ENCODE results near the gene ELMOD3.

DNA sequence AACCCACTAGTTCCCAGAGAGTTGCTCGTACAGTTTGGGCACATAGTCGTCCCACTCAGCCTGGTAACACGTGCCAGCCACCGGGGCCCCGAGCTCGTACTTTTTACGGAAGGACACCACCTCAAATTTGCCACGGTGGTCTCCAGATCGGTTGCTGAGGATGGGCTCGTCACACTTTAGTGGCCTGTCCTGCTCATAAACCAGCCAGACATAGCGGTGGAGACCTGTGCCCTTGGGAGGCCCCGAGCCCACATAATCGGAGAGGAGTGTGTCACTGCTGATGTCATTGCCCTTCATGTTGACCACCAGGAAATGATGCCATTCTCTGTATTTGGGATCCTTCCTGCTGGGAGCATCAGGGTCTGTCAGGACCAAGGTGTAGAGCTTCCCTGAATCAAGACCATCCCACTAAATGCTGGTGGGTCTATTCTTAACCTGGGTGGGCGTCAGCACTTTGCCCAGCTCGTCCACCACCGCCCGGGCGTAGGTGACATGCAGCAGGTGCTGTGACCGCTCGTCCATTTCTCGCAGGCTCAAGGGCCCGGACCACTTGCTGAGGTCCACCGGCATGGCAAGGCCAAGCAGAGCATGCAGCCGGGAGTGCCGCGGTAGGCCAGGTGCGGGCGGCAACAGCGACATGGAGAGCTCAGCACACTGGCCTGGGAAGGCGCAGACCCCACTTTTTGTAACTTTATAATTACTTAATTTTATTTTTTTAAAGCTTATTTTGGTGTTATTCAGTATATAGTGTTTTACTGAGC lies 13.1 kb upstream of the ELMOD3 start:
- TF ChIP-seq MAFK (IDR thresholded peaks at IDR 0.05; ENCODE audit: low read depth, low read length) (no peak), SP1 (IDR thresholded peaks at IDR 0.05; ENCODE audit: low read depth, low read length) (no peak), JUND (IDR thresholded peaks at IDR 0.05; ENCODE audit: low read length) (no peak)
- TF ChIP-seq, protein P1, sequence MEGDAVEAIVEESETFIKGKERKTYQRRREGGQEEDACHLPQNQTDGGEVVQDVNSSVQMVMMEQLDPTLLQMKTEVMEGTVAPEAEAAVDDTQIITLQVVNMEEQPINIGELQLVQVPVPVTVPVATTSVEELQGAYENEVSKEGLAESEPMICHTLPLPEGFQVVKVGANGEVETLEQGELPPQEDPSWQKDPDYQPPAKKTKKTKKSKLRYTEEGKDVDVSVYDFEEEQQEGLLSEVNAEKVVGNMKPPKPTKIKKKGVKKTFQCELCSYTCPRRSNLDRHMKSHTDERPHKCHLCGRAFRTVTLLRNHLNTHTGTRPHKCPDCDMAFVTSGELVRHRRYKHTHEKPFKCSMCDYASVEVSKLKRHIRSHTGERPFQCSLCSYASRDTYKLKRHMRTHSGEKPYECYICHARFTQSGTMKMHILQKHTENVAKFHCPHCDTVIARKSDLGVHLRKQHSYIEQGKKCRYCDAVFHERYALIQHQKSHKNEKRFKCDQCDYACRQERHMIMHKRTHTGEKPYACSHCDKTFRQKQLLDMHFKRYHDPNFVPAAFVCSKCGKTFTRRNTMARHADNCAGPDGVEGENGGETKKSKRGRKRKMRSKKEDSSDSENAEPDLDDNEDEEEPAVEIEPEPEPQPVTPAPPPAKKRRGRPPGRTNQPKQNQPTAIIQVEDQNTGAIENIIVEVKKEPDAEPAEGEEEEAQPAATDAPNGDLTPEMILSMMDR (IDR thresholded peaks at IDR 0.05; ENCODE audit: control extremely low read depth in 1 of 3, insufficient read depth in 1 of 3, low read depth in 1 of 3, low read length in 3 of 3): no peak
- TF ChIP-seq, protein P2, sequence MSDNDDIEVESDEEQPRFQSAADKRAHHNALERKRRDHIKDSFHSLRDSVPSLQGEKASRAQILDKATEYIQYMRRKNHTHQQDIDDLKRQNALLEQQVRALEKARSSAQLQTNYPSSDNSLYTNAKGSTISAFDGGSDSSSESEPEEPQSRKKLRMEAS (IDR thresholded peaks at IDR 0.05): no peak

Measured in H1 (cell line).